Trophoblast cell (in vitro differentiated cells and primary cell): ENCODE data around the gene SMCR8.
A peak's percentile ranks its signal among the peaks of the same experiment; 100 is the strongest.

Experiments used
- DNase-seq, 2 donors: peaks; one replicate each; pipeline ENCODE4 v3.0.0-alpha.2; 2016
- H2AFZ ChIP-seq: 2 replicates; pipeline ENCODE4 v1.6.1; 2013; ENCODE audit warnings: low read length, moderate library complexity, mild to moderate bottlenecking; ENCODE audit not compliant: insufficient read depth, poor library complexity
- H2AK5ac ChIP-seq: 2 replicates; pipeline ENCODE4 v1.6.1; 2013; ENCODE audit warnings: mild to moderate bottlenecking, low read length
- H2BK120ac ChIP-seq: 2 replicates; pipeline ENCODE4 v1.6.1; 2013; ENCODE audit warnings: low read length, mild to moderate bottlenecking, moderate library complexity; ENCODE audit not compliant: insufficient read depth, poor library complexity
- H2BK12ac ChIP-seq: 2 replicates; pipeline ENCODE4 v1.6.1; 2013; ENCODE audit warnings: mild to moderate bottlenecking, low read length, moderate library complexity
- H2BK5ac ChIP-seq: 2 replicates; pipeline ENCODE4 v1.6.1; 2013; ENCODE audit warnings: low read length, low read depth, moderate library complexity, mild to moderate bottlenecking; ENCODE audit not compliant: poor library complexity
- H3K14ac ChIP-seq: 2 replicates; pipeline ENCODE4 v1.6.1; 2013; ENCODE audit warnings: mild to moderate bottlenecking, low read length
- H3K18ac ChIP-seq: 2 replicates; pipeline ENCODE4 v1.6.1; 2013; ENCODE audit warnings: mild to moderate bottlenecking, low read length
- H3K23ac ChIP-seq: 2 replicates; pipeline ENCODE4 v1.6.1; 2013; ENCODE audit warnings: low read length
- H3K27ac ChIP-seq: 2 replicates; pipeline ENCODE4 v1.5.1; 2013; ENCODE audit warnings: low read depth, mild to moderate bottlenecking, inconsistent platforms, low read length, moderate library complexity
- H3K27me3 ChIP-seq: 2 replicates; pipeline ENCODE4 v1.6.1; 2013; ENCODE audit warnings: inconsistent platforms, mild to moderate bottlenecking, low read length, moderate library complexity; ENCODE audit not compliant: insufficient read depth
- H3K36me3 ChIP-seq, 2 experiments: 1 replicate in 1 of 2; 2 replicates in 1 of 2; pipeline ENCODE4 v1.6.1; 2013; ENCODE audit warnings: low read length in 2 of 2, mild to moderate bottlenecking in 2 of 2, moderate library complexity in 1 of 2; ENCODE audit not compliant: insufficient read depth in 2 of 2, control insufficient read depth in 1 of 2
- H3K4ac ChIP-seq: 2 replicates; pipeline ENCODE4 v1.6.1; 2013; ENCODE audit warnings: low read depth, mild to moderate bottlenecking, low read length, moderate library complexity
- H3K4me1 ChIP-seq, 2 experiments: 1 replicate in 1 of 2; 2 replicates in 1 of 2; pipeline ENCODE4 v1.6.1; 2013; ENCODE audit warnings: low read length in 2 of 2, mild to moderate bottlenecking in 2 of 2, moderate library complexity in 1 of 2; ENCODE audit not compliant: insufficient read depth in 2 of 2, control insufficient read depth in 1 of 2
- H3K4me2 ChIP-seq: 2 replicates; pipeline ENCODE4 v1.6.1; 2013; ENCODE audit warnings: inconsistent platforms, mild to moderate bottlenecking, low read length, moderate library complexity
- H3K4me3 ChIP-seq: 2 replicates; pipeline ENCODE4 v1.5.1; 2013; ENCODE audit warnings: mild to moderate bottlenecking, low read depth, low read length, inconsistent platforms
- H3K79me1 ChIP-seq: one replicate; pipeline ENCODE4 v1.6.1; 2013; ENCODE audit warnings: low read length
- H3K79me2 ChIP-seq: 2 replicates; pipeline ENCODE4 v1.6.1; 2013; ENCODE audit warnings: low read length, mild to moderate bottlenecking; ENCODE audit not compliant: control insufficient read depth, insufficient read depth, poor library complexity
- H3K9ac ChIP-seq: 2 replicates; pipeline ENCODE4 v1.6.1; 2013; ENCODE audit warnings: mild to moderate bottlenecking, low read length
- H3K9me3 ChIP-seq: 2 replicates; pipeline ENCODE4 v1.6.1; 2013; ENCODE audit warnings: low read depth, mild to moderate bottlenecking, control low read depth, inconsistent platforms, low read length; ENCODE audit not compliant: insufficient read depth
- H4K12ac ChIP-seq: 2 replicates; pipeline ENCODE4 v1.6.1; 2013; ENCODE audit warnings: low read depth, mild to moderate bottlenecking, low read length, moderate library complexity
- H4K8ac ChIP-seq: 2 replicates; pipeline ENCODE4 v1.6.1; 2013; ENCODE audit warnings: low read depth, mild to moderate bottlenecking, low read length, moderate library complexity
- H4K91ac ChIP-seq: one replicate; pipeline ENCODE4 v1.6.1; 2013; ENCODE audit warnings: low read depth, mild to moderate bottlenecking, low read length, moderate library complexity
- WGBS: extraction: QIAGEN DNeasy Blood & Tissue Kit; methylation state at CpG from one replicate; pipeline ENCODE4 v1.1.7; 2013; ENCODE audit warnings: missing lambda C conversion rate; ENCODE audit not compliant: insufficient read length, insufficient coverage; ENCODE audit errors: extremely low coverage; 5-methylcytosine and 5-hydroxymethylcytosine counted together

The SMCR8 gene

DNA sequence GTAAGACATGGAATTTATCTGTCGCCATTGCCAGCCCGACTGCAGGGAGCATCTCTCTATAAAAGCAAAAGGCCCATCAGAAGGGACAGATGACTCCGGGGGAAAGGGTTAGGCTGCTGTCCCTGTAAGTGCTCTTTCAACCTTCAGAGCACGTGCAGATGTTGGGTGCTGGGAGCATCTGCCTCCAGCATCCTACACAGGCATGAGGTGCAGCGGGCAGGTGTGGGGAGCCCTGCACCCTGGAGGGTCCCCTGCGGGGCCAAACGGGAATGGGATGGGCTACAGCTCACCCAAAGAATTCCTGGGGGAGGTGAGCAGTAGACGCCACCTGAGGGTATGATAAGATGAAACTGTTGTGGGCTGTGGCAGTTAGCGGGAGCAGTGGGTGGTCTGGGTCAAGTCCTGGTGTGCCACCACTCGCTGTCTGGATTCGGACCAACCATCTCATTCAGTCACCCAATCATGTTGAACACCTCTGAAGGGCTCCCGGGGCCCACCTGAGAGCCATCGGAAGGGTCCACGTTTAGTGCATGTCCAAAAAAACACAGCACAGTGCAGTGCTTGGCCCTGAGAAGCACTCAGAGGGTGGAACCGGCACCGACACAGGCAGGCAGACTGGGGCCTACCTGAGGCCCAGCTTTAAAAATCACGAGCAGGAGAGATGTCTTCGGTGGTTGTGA, 3.8 kb downstream of the SMCR8 start:
- Histone ChIP-seq H3K79me2 (peaks cover 15% of the 10 kb centered on the region), H3K14ac (no peak overlapping the region), H3K4me2 (no peak overlapping the region), H3K18ac (no peak overlapping the region), H4K12ac (no peak overlapping the region), H2AK5ac (no peak overlapping the region), H3K27ac (no peak overlapping the region), H3K9ac (no peak overlapping the region), H3K79me1 (peaks cover 9% of the 10 kb centered on the region), H2BK5ac (no peak overlapping the region), H4K91ac (no peak overlapping the region), H2BK12ac (no peak overlapping the region), H3K4ac (no peak overlapping the region), H2BK120ac (no peak overlapping the region), H4K8ac (no peak overlapping the region), H3K36me3 (peaks cover 29 to 35% of the 10 kb centered on the region in 2 experiments), H3K4me3 (no peak overlapping the region), H3K27me3 (no peaks in the 10 kb centered on the region), H2AFZ (no peak overlapping the region), H3K4me1 (peaks cover 7 to 11% of the 10 kb centered on the region in 2 experiments), H3K23ac (no peak overlapping the region), H3K9me3 (peaks cover 7% of the 10 kb centered on the region)
- DNase-seq: no peak
- no CpG with 5 or more reads among the region's 18 CpGs for WGBS

- no peak overlapping the region for H2BK12ac ChIP-seq
- no peak overlapping the region for H3K9ac ChIP-seq
- H3K9me3 ChIP-seq: peaks cover 7% of the 10 kb centered on the region
- no peak overlapping the region for H2AK5ac ChIP-seq
- H3K4me3 ChIP-seq: no peak overlapping the region
- peaks cover 37 to 42% of the 10 kb centered on the region in 2 experiments for H3K36me3 ChIP-seq
- H3K27me3 ChIP-seq: no peaks in the 10 kb centered on the region
- no peak overlapping the region for H3K4ac ChIP-seq
- H2BK5ac ChIP-seq: no peak overlapping the region
- WGBS: no CpG with 5 or more reads among the region's 13 CpGs
- peaks cover 8% of the 10 kb centered on the region for H3K79me2 ChIP-seq
- H4K12ac ChIP-seq: no peak overlapping the region
- no peak overlapping the region for H3K27ac ChIP-seq
- H2BK120ac ChIP-seq: no peak overlapping the region
- H3K14ac ChIP-seq: no peak overlapping the region
- no peak overlapping the region for H3K18ac ChIP-seq
- H3K4me2 ChIP-seq: no peak overlapping the region
- H3K4me1 ChIP-seq: peaks cover 6 to 11% of the 10 kb centered on the region in 2 experiments
- H4K91ac ChIP-seq: no peak overlapping the region
- H3K79me1 ChIP-seq: peaks cover 5% of the 10 kb centered on the region
- no peak overlapping the region for H4K8ac ChIP-seq
- no peak overlapping the region for H3K23ac ChIP-seq
- H2AFZ ChIP-seq: no peak overlapping the region
- peak; percentile 25 to 58 for DNase-seq
These were observed 4.6 kb downstream of the SMCR8 start for GRCh38 chr17:18319604-18320256.

DNA sequence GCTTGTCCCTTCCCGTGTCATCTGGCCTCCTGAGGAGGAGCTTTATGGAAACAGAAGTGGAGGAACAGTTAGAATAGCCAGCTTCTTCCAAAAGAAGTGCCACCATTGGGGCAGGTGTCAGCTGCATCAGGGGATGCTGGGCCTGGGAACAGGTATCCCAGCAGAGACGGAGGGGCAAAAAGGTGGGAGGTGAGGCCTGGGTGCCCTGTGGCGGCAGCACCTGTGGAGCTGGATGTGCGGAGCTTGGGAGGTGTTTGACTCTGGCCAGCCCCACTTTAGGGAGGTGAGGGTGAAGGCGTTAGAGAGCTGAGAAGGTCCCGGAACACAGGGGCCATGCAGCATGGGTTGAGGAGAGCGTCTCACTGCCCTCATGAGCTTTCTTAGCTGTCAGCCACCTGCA, 5.2 kb downstream of the SMCR8 start:
- no peak overlapping the region for H4K8ac ChIP-seq
- no peak overlapping the region for H3K4me2 ChIP-seq
- no peak overlapping the region for H3K18ac ChIP-seq
- H3K23ac ChIP-seq: no peak overlapping the region
- H3K79me1 ChIP-seq: peaks cover 3% of the 10 kb centered on the region
- no peak overlapping the region for H3K4ac ChIP-seq
- H2AFZ ChIP-seq: no peak overlapping the region
- H3K4me1 ChIP-seq: peaks cover 6 to 11% of the 10 kb centered on the region in 2 experiments
- H2AK5ac ChIP-seq: no peak overlapping the region
- WGBS: no CpG with 5 or more reads among the region's 7 CpGs
- no peaks in the 10 kb centered on the region for H3K27me3 ChIP-seq
- H4K91ac ChIP-seq: no peak overlapping the region
- H3K14ac ChIP-seq: no peak overlapping the region
- no peak overlapping the region for H4K12ac ChIP-seq
- no peak overlapping the region for H3K4me3 ChIP-seq
- peaks cover 6% of the 10 kb centered on the region for H3K79me2 ChIP-seq
- H2BK120ac ChIP-seq: no peak overlapping the region
- no peak for DNase-seq
- no peak overlapping the region for H2BK5ac ChIP-seq
- no peak overlapping the region for H3K9ac ChIP-seq
- H3K27ac ChIP-seq: no peak overlapping the region
- H3K36me3 ChIP-seq: peaks cover 43 to 48% of the 10 kb centered on the region in 2 experiments
- H3K9me3 ChIP-seq: peaks cover 7% of the 10 kb centered on the region
- no peak overlapping the region for H2BK12ac ChIP-seq

DNA sequence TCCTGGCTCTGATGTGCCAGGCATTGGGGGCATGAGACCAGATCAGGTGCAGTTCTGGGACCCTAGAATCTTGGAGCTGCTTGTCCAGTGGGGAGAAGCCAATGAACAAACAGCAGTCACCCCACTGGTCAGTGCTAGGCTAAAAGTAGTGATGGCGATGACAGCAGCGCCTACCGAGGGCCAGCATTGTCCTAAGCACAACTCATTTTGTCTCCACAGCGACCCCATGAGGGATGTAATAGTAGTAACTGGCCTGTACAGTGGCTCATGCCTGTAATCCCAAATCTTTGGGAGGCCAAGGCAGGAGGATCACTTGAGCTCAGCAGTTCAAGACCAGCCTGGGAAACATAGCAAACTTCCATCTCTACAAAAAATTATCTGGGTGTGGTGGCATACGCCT, 6.2 kb downstream of the SMCR8 start:
- Histone ChIP-seq H3K23ac (no peak overlapping the region), H3K9ac (no peak overlapping the region), H3K4me2 (no peak overlapping the region), H4K8ac (no peak overlapping the region), H3K27ac (no peak overlapping the region), H3K18ac (no peak overlapping the region), H4K12ac (no peak overlapping the region), H3K79me2 (peaks cover 3% of the 10 kb centered on the region), H2BK12ac (no peak overlapping the region), H3K4ac (no peak overlapping the region), H3K14ac (no peak overlapping the region), H3K9me3 (peaks cover 7% of the 10 kb centered on the region), H3K4me3 (no peak overlapping the region), H3K27me3 (no peaks in the 10 kb centered on the region), H3K36me3 (peaks cover 44 to 48% of the 10 kb centered on the region in 2 experiments), H4K91ac (no peak overlapping the region), H2BK120ac (no peak overlapping the region), H3K79me1 (no peaks in the 10 kb centered on the region), H2BK5ac (no peak overlapping the region), H2AFZ (no peak overlapping the region), H3K4me1 (peaks cover 0 to 7% of the 10 kb centered on the region in 2 experiments), H2AK5ac (no peak overlapping the region)
- no CpG with 5 or more reads among the region's 5 CpGs for WGBS
- peak; percentile 24 to 53 for DNase-seq
